A549 (cell line): Measurements from ENCODE around the gene ASPG. TPM values are rescaled to one million over a fixed set of nuclear protein-coding genes. Genes with fewer than 3 reads are reported as not detected.
"Not testable (repeated sequence)": the region's sequence is repeated elsewhere in the genome, so short reads cannot be mapped to it uniquely, and the experiment has no call there.

Experiments used
- ATAC-seq, 2 experiments: fragments of 200-7000 bp in 1 of 2; fragments of >200 bp in 1 of 2; cut with Nextera tagmentation in 1 of 2; cut with Tn5 transposase in 1 of 2; 3 replicates each; pipeline versions ENCODE4 v1.8.0 to v1.9.1; 2018 to 2020; ENCODE audit warnings: mild to moderate bottlenecking in 1 of 2, moderate library complexity in 1 of 2
- CTCF ChIA-PET: fragments of 300-600 bp; sonication (Branson Sonifier 250); formaldehyde crosslinking; extraction: SDS; loops from one replicate; lab custom pipeline; 2021; ENCODE audit warnings: antibody characterized with exemption, inconsistent platforms; lab: Yijun Ruan, JAX
- POLR2A ChIA-PET: fragments of 350-600 bp; formaldehyde crosslinking; extraction: SDS; loops from one replicate; lab custom pipeline; 2021; ENCODE audit warnings: antibody characterized with exemption, inconsistent platforms; lab: Yijun Ruan, JAX
- DNase-seq, 2 experiments: peaks; one replicate each; pipeline versions ENCODE4 v3.0.0 to v3.0.0-alpha.2; 2011 to 2016; ENCODE audit warnings: low read depth in 1 of 2, low spot score in 1 of 2
- FAIRE-seq: peaks from 2 replicates; lab custom pipeline; 2011; peaks lifted over from hg19 to GRCh38; lab: Jason Lieb, UNC
- H3K27ac ChIP-seq, 2 experiments: fragments of >200 bp; sonication (Bioruptor Twin); formaldehyde crosslinking; 3 replicates each; pipeline ENCODE4 v1.5.1; 2016 to 2017
- H3K4me1 ChIP-seq: fragments of >200 bp; sonication (Bioruptor Twin); formaldehyde crosslinking; 3 replicates; pipeline ENCODE4 v1.6.1; 2016
- H3K4me2 ChIP-seq: fragments of >200 bp; sonication (Bioruptor Twin); formaldehyde crosslinking; 3 replicates; pipeline ENCODE4 v1.6.1; 2016
- H3K4me3 ChIP-seq: fragments of >200 bp; sonication (Bioruptor Twin); formaldehyde crosslinking; 3 replicates; pipeline ENCODE4 v1.5.1; 2016
- H3K9me3 ChIP-seq: fragments of >200 bp; sonication (Bioruptor Twin); formaldehyde crosslinking; 3 replicates; pipeline ENCODE4 v1.6.1; 2016
- CHD2 ChIP-seq: fragments of 150-350 bp; IDR thresholded peaks from 2 replicates; pipeline ENCODE4 v1.6.1; 2014; ENCODE audit warnings: low read length; ENCODE audit not compliant: partially characterized antibody
- CHD4 ChIP-seq: fragments of 200-600 bp; sonication (generic); IDR thresholded peaks from 2 replicates; pipeline ENCODE4 v1.6.1; 2016; ENCODE audit warnings: antibody characterized with exemption, mild to moderate bottlenecking, borderline replicate concordance
- EHF ChIP-seq: fragments of 250-450 bp; sonication (Bioruptor Pico); IDR thresholded peaks from 2 replicates; pipeline ENCODE4 v1.5.0; 2020; ENCODE audit warnings: mild to moderate bottlenecking
- EHMT2 ChIP-seq: fragments of 200-600 bp; sonication (generic); IDR thresholded peaks from 2 replicates; pipeline ENCODE4 v1.6.1; 2016; ENCODE audit warnings: antibody characterized with exemption, low read depth, mild to moderate bottlenecking, moderate library complexity
- ESRRA ChIP-seq: fragments of 150-350 bp; IDR thresholded peaks from 2 replicates; pipeline ENCODE4 v1.6.1; 2014; ENCODE audit warnings: mild to moderate bottlenecking, low read length, borderline replicate concordance
- FOSB ChIP-seq: fragments of 250-450 bp; sonication (Bioruptor Pico); IDR thresholded peaks from 2 replicates; pipeline ENCODE4 v1.5.0; 2020; ENCODE audit warnings: mild to moderate bottlenecking, moderate library complexity
- FOSL2 ChIP-seq, 2 experiments: fragments of 450-650 bp in 1 of 2; fragments of >200 bp in 1 of 2; sonication (Bioruptor Twin) in 1 of 2; formaldehyde crosslinking; IDR thresholded peaks; 2 replicates each; pipeline versions ENCODE4 v1.5.0 to v1.6.1; 2016 to 2020; ENCODE audit warnings: mild to moderate bottlenecking in 1 of 2, moderate library complexity in 1 of 2
- FOXS1 ChIP-seq: fragments of 250-450 bp; sonication (Bioruptor Pico); IDR thresholded peaks from 2 replicates; pipeline ENCODE4 v1.5.0; 2020; ENCODE audit warnings: mild to moderate bottlenecking, moderate library complexity
- GATA3 ChIP-seq: IDR thresholded peaks from 2 replicates; pipeline ENCODE4 v1.6.1; 2012; ENCODE audit warnings: borderline replicate concordance
- HDAC2 ChIP-seq: fragments of 200-600 bp; sonication (generic); IDR thresholded peaks from 2 replicates; pipeline ENCODE4 v1.6.1; 2016
- HEYL ChIP-seq: fragments of 250-450 bp; sonication (Bioruptor Pico); IDR thresholded peaks from 2 replicates; pipeline ENCODE4 v1.8.0; 2021; ENCODE audit warnings: mild to moderate bottlenecking, moderate library complexity
- HOXB13 ChIP-seq: fragments of 250-450 bp; sonication (Bioruptor Pico); IDR thresholded peaks from 2 replicates; pipeline ENCODE4 v1.5.0; 2020; ENCODE audit warnings: low read depth, mild to moderate bottlenecking, moderate library complexity
- JUN ChIP-seq, 2 experiments: fragments of >200 bp; sonication (Bioruptor Twin); formaldehyde crosslinking; IDR thresholded peaks; 2 replicates in 1 of 2; 3 replicates in 1 of 2; pipeline ENCODE4 v1.6.1; 2016 to 2017
- JUNB ChIP-seq: fragments of >200 bp; sonication (Bioruptor Twin); formaldehyde crosslinking; IDR thresholded peaks from 2 replicates; pipeline ENCODE4 v1.6.1; 2016
- KDM1A ChIP-seq: fragments of 200-600 bp; sonication (generic); IDR thresholded peaks from 2 replicates; pipeline ENCODE4 v1.6.1; 2016; ENCODE audit warnings: low read depth, mild to moderate bottlenecking
- MAZ ChIP-seq: fragments of 150-350 bp; IDR thresholded peaks from 2 replicates; pipeline ENCODE4 v1.6.1; 2014; ENCODE audit warnings: antibody characterized with exemption, low read depth, low read length, borderline replicate concordance
- MYC ChIP-seq: IDR thresholded peaks from 2 replicates; pipeline ENCODE4 v1.6.1; 2012; ENCODE audit warnings: mild to moderate bottlenecking, inconsistent platforms, low read length, improper control_type of control experiment, borderline replicate concordance
- NR3C1 ChIP-seq: fragments of >200 bp; sonication (Bioruptor Twin); formaldehyde crosslinking; IDR thresholded peaks from 3 replicates; pipeline ENCODE4 v1.6.1; 2017
- POLR2A ChIP-seq: IDR thresholded peaks from 2 replicates; pipeline ENCODE4 v1.6.1; 2012; ENCODE audit warnings: mild to moderate bottlenecking, low read length
- RAD21 ChIP-seq, 2 experiments: fragments of >200 bp in 1 of 2; sonication (Bioruptor Twin) in 1 of 2; formaldehyde crosslinking in 1 of 2; IDR thresholded peaks in 1 of 2; conservative IDR thresholded peaks in 1 of 2; 2 replicates in 1 of 2; 3 replicates in 1 of 2; pipeline ENCODE4 v1.6.1; 2012 to 2018; ENCODE audit warnings: inconsistent platforms in 1 of 2
- RCOR1 ChIP-seq: fragments of 150-350 bp; IDR thresholded peaks from 2 replicates; pipeline ENCODE4 v1.6.1; 2014; ENCODE audit warnings: antibody characterized with exemption, low read length, low read depth
- RFX5 ChIP-seq: fragments of 450-650 bp; IDR thresholded peaks from 2 replicates; pipeline ENCODE4 v1.7.1; 2014; ENCODE audit warnings: antibody characterized with exemption, mild to moderate bottlenecking, moderate library complexity
- USF2 ChIP-seq: fragments of 450-650 bp; IDR thresholded peaks from 2 replicates; pipeline ENCODE4 v1.6.1; 2014; ENCODE audit warnings: antibody characterized with exemption
- ZFP36 ChIP-seq: fragments of 450-650 bp; IDR thresholded peaks from 2 replicates; pipeline ENCODE4 v1.6.1; 2014; ENCODE audit warnings: borderline replicate concordance; ENCODE audit not compliant: partially characterized antibody
- ZNF302 ChIP-seq: fragments of 250-450 bp; sonication (Bioruptor Pico); IDR thresholded peaks from 2 replicates; pipeline ENCODE4 v1.9.0; 2021; ENCODE audit warnings: inconsistent platforms, mild to moderate bottlenecking, moderate library complexity
- ZSCAN20 ChIP-seq: fragments of 250-450 bp; sonication (Bioruptor Pico); IDR thresholded peaks from 2 replicates; pipeline ENCODE4 v1.8.0; 2022; ENCODE audit warnings: mild to moderate bottlenecking, moderate library complexity
- WGBS: methylation state at CpG from one replicate; pipeline ENCODE4 v1.1.6; 2017; ENCODE audit errors: missing lambda C conversion rate; 5-methylcytosine and 5-hydroxymethylcytosine counted together
- polyA plus RNA-seq, 4 experiments: library from polyadenylated mRNA; depleted of rRNA in 3 of 4; stranded (reverse); fragments of >200 nt; fragmentation: RNase III in 1 of 4; extraction: RNeasy Plus Mini Kit Qiagen cat#74134 plus additional on column Dnase treatment in 1 of 4; gene quantifications; 2 replicates in 3 of 4; 3 replicates in 1 of 4; pipeline ENCODE4 v1.2.3, GENCODE V29; 2011 to 2017
- TF ChIP-seq, protein P1 (sequence below): fragments of 150-350 bp; IDR thresholded peaks from 2 replicates; pipeline ENCODE4 v1.6.1; 2014; ENCODE audit warnings: low read depth, mild to moderate bottlenecking, low read length

Gene ASPG
- polyA plus RNA-seq, 2 of the 4 experiments (the other 2 are of a cell fraction): not detected

DNA sequence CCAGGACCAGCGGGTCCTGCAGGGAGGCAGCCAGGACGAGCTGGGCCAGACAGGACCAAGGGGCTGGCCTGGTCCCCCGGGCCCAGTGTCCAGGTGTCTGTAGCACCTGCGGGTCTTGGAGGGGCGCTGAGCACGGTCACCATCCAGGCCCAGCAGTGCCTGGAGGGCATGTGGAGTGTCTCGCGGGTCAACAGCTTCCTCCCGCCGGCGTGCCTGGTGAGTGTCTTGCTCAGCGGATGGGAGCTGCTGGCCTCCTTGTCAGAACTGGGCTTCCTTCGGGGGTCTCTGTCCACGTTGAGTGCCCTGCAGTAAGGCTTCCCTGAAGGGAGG is 66.7 kb downstream of the ASPG start:
- no peaks in the 10 kb centered on the region for H3K9me3 ChIP-seq
- H3K27ac ChIP-seq: no peak overlapping the region
- WGBS: 60% methylated on average over 2 of the region's 14 CpGs
- peaks cover 8% of the 10 kb centered on the region; the same call in 1 of the 3 replicates for H3K4me1 ChIP-seq
- DNase-seq (no peak), FAIRE-seq (no peak), ATAC-seq (no peak)
- H3K4me2 ChIP-seq: no peak overlapping the region
- TF ChIP-seq RAD21 (conservative IDR thresholded peaks at IDR 0.05 in 1 of 2, IDR thresholded peaks at IDR 0.05 in 1 of 2) (no peak), RCOR1 (no peak), RFX5 (no peak), ZNF302 (CRISPR knock-in tag) (no peak), KDM1A (no peak), NR3C1 (no peak), EHMT2 (no peak), JUNB (no peak), ZFP36 (no peak), FOXS1 (CRISPR knock-in tag) (no peak), FOSB (no peak), CHD2 (no peak), ZSCAN20 (CRISPR knock-in tag) (no peak), JUN (IDR thresholded peaks at IDR 0.05) (no peak), CHD4 (no peak), HDAC2 (no peak), GATA3 (no peak), USF2 (no peak)
- TF ChIP-seq, protein P1, sequence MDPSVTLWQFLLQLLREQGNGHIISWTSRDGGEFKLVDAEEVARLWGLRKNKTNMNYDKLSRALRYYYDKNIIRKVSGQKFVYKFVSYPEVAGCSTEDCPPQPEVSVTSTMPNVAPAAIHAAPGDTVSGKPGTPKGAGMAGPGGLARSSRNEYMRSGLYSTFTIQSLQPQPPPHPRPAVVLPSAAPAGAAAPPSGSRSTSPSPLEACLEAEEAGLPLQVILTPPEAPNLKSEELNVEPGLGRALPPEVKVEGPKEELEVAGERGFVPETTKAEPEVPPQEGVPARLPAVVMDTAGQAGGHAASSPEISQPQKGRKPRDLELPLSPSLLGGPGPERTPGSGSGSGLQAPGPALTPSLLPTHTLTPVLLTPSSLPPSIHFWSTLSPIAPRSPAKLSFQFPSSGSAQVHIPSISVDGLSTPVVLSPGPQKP: no peak
- ChIA-PET POLR2A (no interaction called here), CTCF (interaction anchor here (2.1 kb wide), 1 partner anchor 15 kb away, joined by 7 read pairs; no protein-coding TSS in a partner anchor)
- no peak overlapping the region for H3K4me3 ChIP-seq

GRCh38 chr14:104152686-104153393 is 67.3 kb downstream of the ASPG start:
- Histone ChIP-seq H3K4me1 (peaks cover 8% of the 10 kb centered on the region; the same call in 1 of the 3 replicates), H3K27ac (no peak overlapping the region), H3K4me2 (no peak overlapping the region), H3K4me3 (no peak overlapping the region), H3K9me3 (no peaks in the 10 kb centered on the region)
- WGBS: 87% methylated on average over 17 of the region's 21 CpGs
- ChIA-PET POLR2A (no interaction called here), CTCF (interaction anchor here (2.1 kb wide), 1 partner anchor 15 kb away, joined by 7 read pairs; no protein-coding TSS in a partner anchor)
- TF ChIP-seq HOXB13 (no peak), POLR2A (no peak), JUNB (no peak), MYC (no peak), HEYL (CRISPR knock-in tag) (no peak), FOSL2 (IDR thresholded peaks at IDR 0.05) (no peak), FOSL2 (CRISPR knock-in tag; IDR thresholded peaks at IDR 0.05) (no peak), EHF (CRISPR knock-in tag) (no peak), ESRRA (no peak), MAZ (no peak), EHMT2 (no peak), NR3C1 (no peak), RFX5 (no peak), RAD21 (conservative IDR thresholded peaks at IDR 0.05 in 1 of 2, IDR thresholded peaks at IDR 0.05 in 1 of 2) (no peak)
- no peak for ATAC-seq
- DNase-seq: no peak
- no peak for FAIRE-seq

GRCh38 chr14:104153394-104153755 is 67.9 kb downstream of the ASPG start:
- FAIRE-seq, H3K9me3 ChIP-seq, H3K27ac ChIP-seq, POLR2A ChIA-PET, H3K4me3 ChIP-seq, H3K4me1 ChIP-seq, ATAC-seq, H3K4me2 ChIP-seq, DNase-seq: not testable (repeated sequence)
- 40% methylated on average over 1 of the region's 7 CpGs for WGBS
- CTCF ChIA-PET: interaction anchor here (1.4 kb wide), 1 partner anchor 16 kb away, joined by 3 read pairs; no protein-coding TSS in a partner anchor
